HT-29 (cell line): Measurements from ENCODE around the gene TMEM147. TPM values are rescaled to one million over a fixed set of nuclear protein-coding genes. Genes with fewer than 3 reads are reported as not detected.

Experiments used
- DNase-seq: peaks from one replicate; pipeline ENCODE4 v3.0.0-alpha.2; 2015; ENCODE audit warnings: low spot score
- total RNA-seq: library from RNA; depleted of rRNA; stranded (reverse); fragments of >200 nt; shearing (Covaris generic); gene quantifications from 2 replicates; pipeline ENCODE4 v1.2.3, GENCODE V29; 2014

The TMEM147 gene
- total RNA-seq, 1 experiment from 2014 or later, result 206 TPM

- DNase-seq, result peak; percentile 40
Measured at GRCh38 chr19:35545855-35546381, 492 bp downstream of the TMEM147 start.

- DNase-seq, result no peak
Measured at GRCh38 chr19:35546532-35546931, 1.1 kb downstream of the TMEM147 start.

GRCh38 chr19:35549174-35549788, 3.9 kb downstream of the TMEM147 start:
- peak; percentile 90 for DNase-seq

GRCh38 chr19:35549879-35550523, 4.6 kb downstream of the TMEM147 start:
- no peak for DNase-seq

- DNase-seq, result no peak
Measured at GRCh38 chr19:35551091-35551810, 5.8 kb downstream of the TMEM147 start.

GRCh38 chr19:35552534-35553384, 7.3 kb downstream of the TMEM147 start:
- no peak for DNase-seq

- no peak for DNase-seq
Measured at GRCh38 chr19:35553385-35554000, 8.1 kb downstream of the TMEM147 start.

GRCh38 chr19:35554076-35554475, 8.7 kb downstream of the TMEM147 start:
- no peak for DNase-seq

GRCh38 chr19:35555301-35556005, 10.0 kb downstream of the TMEM147 start:
- DNase-seq, result peak; percentile 73

GRCh38 chr19:35556025-35556590, 10.7 kb downstream of the TMEM147 start:
- no peak for DNase-seq

GRCh38 chr19:35556846-35557538, 11.6 kb downstream of the TMEM147 start:
- DNase-seq, result no peak

- no peak for DNase-seq
Measured at GRCh38 chr19:35557539-35558399, 12.3 kb downstream of the TMEM147 start.

- DNase-seq, result no peak
Measured at GRCh38 chr19:35558400-35559280, 13.2 kb downstream of the TMEM147 start.

GRCh38 chr19:35559281-35559659, 13.8 kb downstream of the TMEM147 start:
- no peak for DNase-seq

- DNase-seq, result no peak
Measured at GRCh38 chr19:35559781-35560180, 14.4 kb downstream of the TMEM147 start.

GRCh38 chr19:35560271-35560670, 14.8 kb downstream of the TMEM147 start:
- no peak for DNase-seq

GRCh38 chr19:35560677-35561076, 15.3 kb downstream of the TMEM147 start:
- no peak for DNase-seq

GRCh38 chr19:35561436-35561835, 16.0 kb downstream of the TMEM147 start:
- no peak for DNase-seq
